Measurements from ENCODE around the gene TIPRL.
"Not testable (repeated sequence)": the region's sequence is repeated elsewhere in the genome, so short reads cannot be mapped to it uniquely, and the experiment has no call there.

The TIPRL gene

DNA sequence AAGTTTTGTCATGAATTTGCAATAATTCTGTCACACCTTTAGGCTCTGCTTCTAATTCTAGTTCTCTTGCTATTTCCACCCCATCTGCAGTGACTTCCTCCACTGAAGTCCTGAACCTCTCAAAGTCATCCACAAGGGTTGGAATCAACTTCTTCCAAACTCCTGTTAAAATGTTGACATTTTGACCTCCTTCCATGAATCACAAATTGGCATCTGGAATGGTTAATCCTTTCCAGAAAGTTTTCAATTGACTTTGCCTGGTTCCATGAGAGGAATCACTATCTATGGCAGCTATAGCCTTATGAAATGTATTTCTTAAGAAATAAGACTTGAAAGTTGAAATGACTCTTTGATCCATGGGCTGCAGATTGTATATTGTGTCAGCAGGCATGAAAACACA is 27.3 kb downstream of the TIPRL start:
- Mint-ChIP-seq H3K4me1 (no peaks in the 10 kb centered on the region), H3K4me3 (no peak overlapping the region), H3K36me3 (ENCODE audit: low read depth) (peaks cover 47% of the 10 kb centered on the region), H3K27me3 (ENCODE audit: low read depth, poor library complexity) (no peaks in the 10 kb centered on the region), H3K27ac (no peak overlapping the region), H3K9me3 (peaks cover 59% of the 10 kb centered on the region)
- DNase-seq, result no peak
- TF ChIP-seq CTCF (IDR thresholded peaks at IDR 0.05), result no peak

- peaks cover 72% of the 10 kb centered on the region for H3K9me3 Mint-ChIP-seq
- not testable (repeated sequence) for H3K27ac Mint-ChIP-seq; DNase-seq; H3K4me3 Mint-ChIP-seq; H3K27me3 Mint-ChIP-seq (ENCODE audit: low read depth, poor library complexity); H3K4me1 Mint-ChIP-seq
- peaks cover 40% of the 10 kb centered on the region for H3K36me3 Mint-ChIP-seq (ENCODE audit: low read depth)
Measured at GRCh38 chr1:168207673-168208072, 28.9 kb downstream of the TIPRL start.

GRCh38 chr1:168210312-168210711 is 31.6 kb downstream of the TIPRL start:
- no peaks in the 10 kb centered on the region for H3K4me1 Mint-ChIP-seq
- peaks cover 67% of the 10 kb centered on the region for H3K9me3 Mint-ChIP-seq
- no peak for TF ChIP-seq CTCF (IDR thresholded peaks at IDR 0.05)
- peaks cover 16% of the 10 kb centered on the region for H3K36me3 Mint-ChIP-seq (ENCODE audit: low read depth)
- no peak for DNase-seq
- H3K4me3 Mint-ChIP-seq, result no peak overlapping the region
- H3K27me3 Mint-ChIP-seq (ENCODE audit: low read depth, poor library complexity), result peaks cover 5% of the 10 kb centered on the region
- no peak overlapping the region for H3K27ac Mint-ChIP-seq

- H3K4me3 Mint-ChIP-seq, result no peak overlapping the region
- peaks cover 5% of the 10 kb centered on the region for H3K27me3 Mint-ChIP-seq (ENCODE audit: low read depth, poor library complexity)
- H3K27ac Mint-ChIP-seq, result no peak overlapping the region
- no peak for DNase-seq
- peaks cover 46% of the 10 kb centered on the region for H3K9me3 Mint-ChIP-seq
- H3K4me1 Mint-ChIP-seq, result no peaks in the 10 kb centered on the region
- no peak for TF ChIP-seq CTCF (IDR thresholded peaks at IDR 0.05)
- peaks cover 6% of the 10 kb centered on the region for H3K36me3 Mint-ChIP-seq (ENCODE audit: low read depth)
Measured at GRCh38 chr1:168213349-168213748, 34.6 kb downstream of the TIPRL start.

DNA sequence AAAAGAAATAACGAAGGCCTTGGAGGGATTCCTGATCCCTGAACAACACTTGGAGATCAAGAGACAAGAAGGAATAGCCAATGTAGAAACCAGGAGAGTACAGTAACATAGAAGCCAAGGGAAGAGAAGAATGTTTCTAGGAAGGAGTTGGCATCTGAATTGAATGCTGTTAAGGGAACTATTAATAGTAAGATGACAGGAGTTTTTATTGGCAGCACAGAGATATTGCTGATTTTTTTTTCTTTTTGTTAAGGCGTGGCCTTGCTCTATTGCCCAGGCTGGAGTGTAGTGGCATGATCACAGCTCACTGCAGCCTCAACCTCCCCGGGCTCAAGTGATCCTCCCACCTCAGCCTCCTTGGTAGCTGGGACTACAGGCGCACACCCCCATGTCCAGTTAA is 37.4 kb downstream of the TIPRL start:
- peaks cover 5% of the 10 kb centered on the region for H3K27me3 Mint-ChIP-seq (ENCODE audit: low read depth, poor library complexity)
- H3K36me3 Mint-ChIP-seq (ENCODE audit: low read depth), result peaks cover 5% of the 10 kb centered on the region
- no peak for DNase-seq
- TF ChIP-seq CTCF (IDR thresholded peaks at IDR 0.05), result no peak
- no peak overlapping the region for H3K27ac Mint-ChIP-seq
- H3K4me3 Mint-ChIP-seq, result no peak overlapping the region
- no peaks in the 10 kb centered on the region for H3K4me1 Mint-ChIP-seq
- H3K9me3 Mint-ChIP-seq, result peaks cover 21% of the 10 kb centered on the region

- no peaks in the 10 kb centered on the region for H3K4me1 Mint-ChIP-seq
- DNase-seq, result no peak
- no peaks in the 10 kb centered on the region for H3K36me3 Mint-ChIP-seq (ENCODE audit: low read depth)
- no peak for TF ChIP-seq CTCF (IDR thresholded peaks at IDR 0.05)
- no peak overlapping the region for H3K27ac Mint-ChIP-seq
- H3K27me3 Mint-ChIP-seq (ENCODE audit: low read depth, poor library complexity), result peaks cover 9% of the 10 kb centered on the region
- peaks cover 12% of the 10 kb centered on the region for H3K9me3 Mint-ChIP-seq
- no peak overlapping the region for H3K4me3 Mint-ChIP-seq
Measured at GRCh38 chr1:168217664-168218063, 38.9 kb downstream of the TIPRL start.

All from nephron progenitor cell (in vitro differentiated cells).